ENCODE data around the gene KRT74. TPM values are rescaled to one million over a fixed set of nuclear protein-coding genes. Genes with fewer than 3 reads are reported as not detected.

The KRT74 gene
- total RNA-seq, 4 donors from 2014 or later, result not detected

GRCh38 chr12:52602552-52602951 lies 28.9 kb upstream of the KRT74 start:
- TF ChIP-seq CTCF (IDR thresholded peaks at IDR 0.05; ENCODE audit: low read depth), result no peak

GRCh38 chr12:52601671-52602070 lies 28.0 kb upstream of the KRT74 start:
- no peak for TF ChIP-seq CTCF (IDR thresholded peaks at IDR 0.05; ENCODE audit: low read depth)

- TF ChIP-seq CTCF (IDR thresholded peaks at IDR 0.05; ENCODE audit: low read depth), result no peak
Observed at GRCh38 chr12:52600941-52601481, 27.4 kb upstream of the KRT74 start, which contains the start of gene KRT72. TSS of gene KRT72 (minus strand) at chr12:52601463. CDS start at chr12:52601452, 11 bp downstream.

- TF ChIP-seq CTCF (IDR thresholded peaks at IDR 0.05; ENCODE audit: low read depth), result no peak
Observed at GRCh38 chr12:52600475-52600874, 26.8 kb upstream of the KRT74 start.

- no peak for TF ChIP-seq CTCF (IDR thresholded peaks at IDR 0.05; ENCODE audit: low read depth)
Observed at GRCh38 chr12:52600071-52600470, 26.4 kb upstream of the KRT74 start.

- no peak for TF ChIP-seq CTCF (IDR thresholded peaks at IDR 0.05; ENCODE audit: low read depth)
Observed at GRCh38 chr12:52598966-52599365, 25.3 kb upstream of the KRT74 start.

GRCh38 chr12:52591521-52591920 lies 17.9 kb upstream of the KRT74 start:
- no peak for TF ChIP-seq CTCF (IDR thresholded peaks at IDR 0.05; ENCODE audit: low read depth)

Measured in subcutaneous adipose tissue (tissue), 4 donors.